Sigmoid colon (tissue), 4 donors: ENCODE measurements around the gene FAN1.

Experiments used
- EP300 ChIP-seq, 4 donors: sonication (generic); formaldehyde crosslinking; IDR thresholded peaks; one replicate each; pipeline ENCODE4 v1.6.1; 2017; ENCODE audit warnings: antibody characterized with exemption in 4 of 4
- POLR2A ChIP-seq, 2 donors: fragments of 450-650 bp; IDR thresholded peaks; one replicate each; pipeline ENCODE4 v1.6.1; 2016; ENCODE audit warnings: antibody characterized with exemption in 2 of 2, mild to moderate bottlenecking in 2 of 2, moderate library complexity in 2 of 2
- POLR2AphosphoS5 ChIP-seq, 4 donors: sonication (generic); formaldehyde crosslinking; IDR thresholded peaks; one replicate each; pipeline ENCODE4 v1.6.1; 2017; ENCODE audit warnings: antibody characterized with exemption in 4 of 4
- TF ChIP-seq, protein P1 (sequence below), 4 experiments: fragments of 450-650 bp in 3 of 4; fragments of 200-600 bp in 1 of 4; IDR thresholded peaks; one replicate each; pipeline ENCODE4 v1.5.1; 2016 to 2019; ENCODE audit warnings: antibody characterized with exemption in 4 of 4, mild to moderate bottlenecking in 3 of 4, moderate library complexity in 2 of 4

- TF ChIP-seq, protein P1, sequence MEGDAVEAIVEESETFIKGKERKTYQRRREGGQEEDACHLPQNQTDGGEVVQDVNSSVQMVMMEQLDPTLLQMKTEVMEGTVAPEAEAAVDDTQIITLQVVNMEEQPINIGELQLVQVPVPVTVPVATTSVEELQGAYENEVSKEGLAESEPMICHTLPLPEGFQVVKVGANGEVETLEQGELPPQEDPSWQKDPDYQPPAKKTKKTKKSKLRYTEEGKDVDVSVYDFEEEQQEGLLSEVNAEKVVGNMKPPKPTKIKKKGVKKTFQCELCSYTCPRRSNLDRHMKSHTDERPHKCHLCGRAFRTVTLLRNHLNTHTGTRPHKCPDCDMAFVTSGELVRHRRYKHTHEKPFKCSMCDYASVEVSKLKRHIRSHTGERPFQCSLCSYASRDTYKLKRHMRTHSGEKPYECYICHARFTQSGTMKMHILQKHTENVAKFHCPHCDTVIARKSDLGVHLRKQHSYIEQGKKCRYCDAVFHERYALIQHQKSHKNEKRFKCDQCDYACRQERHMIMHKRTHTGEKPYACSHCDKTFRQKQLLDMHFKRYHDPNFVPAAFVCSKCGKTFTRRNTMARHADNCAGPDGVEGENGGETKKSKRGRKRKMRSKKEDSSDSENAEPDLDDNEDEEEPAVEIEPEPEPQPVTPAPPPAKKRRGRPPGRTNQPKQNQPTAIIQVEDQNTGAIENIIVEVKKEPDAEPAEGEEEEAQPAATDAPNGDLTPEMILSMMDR (IDR thresholded peaks at IDR 0.05) = no peak
- no peak for TF ChIP-seq POLR2AphosphoS5 (IDR thresholded peaks at IDR 0.05)
- TF ChIP-seq EP300 (IDR thresholded peaks at IDR 0.05) = no peak
- TF ChIP-seq POLR2A (IDR thresholded peaks at IDR 0.05) = no peak
These were observed 22.0 kb downstream of the FAN1 start for GRCh38 chr15:30925686-30926085.
